DMS 273 (cell line): ENCODE measurements around the gene SYNRG.

Experiments used
- DNase-seq: peaks from one replicate; lab custom pipeline; 2025; ENCODE audit not compliant: unreplicated experiment; lab: John Stamatoyannopoulos, UW

The SYNRG gene

GRCh38 chr17:37502009-37502936 lies 106.9 kb downstream of the SYNRG start:
- DNase-seq = no peak

GRCh38 chr17:37500378-37500777 lies 108.8 kb downstream of the SYNRG start:
- DNase-seq = no peak

GRCh38 chr17:37494971-37495370 lies 114.2 kb downstream of the SYNRG start:
- no peak for DNase-seq

GRCh38 chr17:37494401-37494831 lies 114.8 kb downstream of the SYNRG start:
- no peak for DNase-seq

GRCh38 chr17:37493249-37494027 lies 115.8 kb downstream of the SYNRG start:
- DNase-seq = no peak

- no peak for DNase-seq
Measured at GRCh38 chr17:37492167-37492566, 117.1 kb downstream of the SYNRG start.

GRCh38 chr17:37490638-37491614 lies 118.3 kb downstream of the SYNRG start:
- peak; percentile 86 for DNase-seq

GRCh38 chr17:37490022-37490587 lies 119.1 kb downstream of the SYNRG start:
- peak; percentile 90 for DNase-seq

- DNase-seq = peak; percentile 97
Measured at GRCh38 chr17:37489197-37490001, 119.8 kb downstream of the SYNRG start, which contains the start of gene DUSP14. TSS of gene DUSP14 (plus strand) at chr17:37489891. CDS start at chr17:37512273, 22,382 bp downstream.

- peak; percentile 79 for DNase-seq
Measured at GRCh38 chr17:37488607-37489196, 120.5 kb downstream of the SYNRG start.

- peak; percentile 81 for DNase-seq
Measured at GRCh38 chr17:37488009-37488604, 121.1 kb downstream of the SYNRG start.

GRCh38 chr17:37485938-37486570 lies 123.2 kb downstream of the SYNRG start:
- peak; percentile 27 for DNase-seq

- DNase-seq = peak; percentile 96
Measured at GRCh38 chr17:37483311-37484039, 125.7 kb downstream of the SYNRG start.

- DNase-seq = peak; percentile 29
Measured at GRCh38 chr17:37481001-37481665, 128.1 kb downstream of the SYNRG start.

- DNase-seq = no peak
Measured at GRCh38 chr17:37480427-37480826, 128.8 kb downstream of the SYNRG start.

GRCh38 chr17:37479025-37479424 lies 130.2 kb downstream of the SYNRG start:
- peak; percentile 65 for DNase-seq

- peak; percentile 90 for DNase-seq
Measured at GRCh38 chr17:37478187-37478586, 131.0 kb downstream of the SYNRG start.
